HPDE6-E6E7 (cell line): Measurements from ENCODE around the gene PAGE2.
A peak's percentile ranks its signal among the peaks of the same experiment; 100 is the strongest.
"Not testable (repeated sequence)": the region's sequence is repeated elsewhere in the genome, so short reads cannot be mapped to it uniquely, and the experiment has no call there.

Source experiments
- DNase-seq: peaks from one replicate; pipeline ENCODE4 v3.0.0; 2011; ENCODE audit warnings: missing footprints; ENCODE audit errors: extremely low spot score

The PAGE2 gene

GRCh38 chrX:55088795-55089489 is at the start of gene PAGE2:
Gene PAGE2, plus strand, starts transcription at chrX:55089018. Its CDS starts 1,003 bp downstream, at chrX:55090021.
- no peak for DNase-seq

GRCh38 chrX:55039471-55039870 is 49.3 kb upstream of the PAGE2 start:
- no peak for DNase-seq

- DNase-seq = no peak
Observed at GRCh38 chrX:55041514-55041913, 47.3 kb upstream of the PAGE2 start.

- DNase-seq = not testable (repeated sequence)
Observed at GRCh38 chrX:55050599-55050998, 38.2 kb upstream of the PAGE2 start.

GRCh38 chrX:55056820-55057674 is 31.8 kb upstream of the PAGE2 start:
- no peak for DNase-seq

GRCh38 chrX:55057675-55058249 is 31.1 kb upstream of the PAGE2 start:
- no peak for DNase-seq

GRCh38 chrX:55067180-55067579 is 21.6 kb upstream of the PAGE2 start:
- not testable (repeated sequence) for DNase-seq

GRCh38 chrX:55072286-55072685 is 16.5 kb upstream of the PAGE2 start:
- no peak for DNase-seq

- DNase-seq = no peak
Observed at GRCh38 chrX:55074851-55075467, 13.9 kb upstream of the PAGE2 start, which contains the start of gene PAGE2B. Gene PAGE2B, plus strand, starts transcription at chrX:55075030. Its CDS starts 1,012 bp downstream, at chrX:55076042.

- DNase-seq = no peak
Observed at GRCh38 chrX:55098691-55099090, 9.9 kb downstream of the PAGE2 start.

- DNase-seq = no peak
Observed at GRCh38 chrX:55099162-55099561, 10.3 kb downstream of the PAGE2 start.

GRCh38 chrX:55102754-55103153 is 13.9 kb downstream of the PAGE2 start:
- DNase-seq = no peak

GRCh38 chrX:55107262-55107661 is 18.4 kb downstream of the PAGE2 start:
- no peak for DNase-seq

- peak; percentile 12 for DNase-seq
Observed at GRCh38 chrX:55107911-55108310, 19.1 kb downstream of the PAGE2 start.

- no peak for DNase-seq
Observed at GRCh38 chrX:55109306-55109705, 20.5 kb downstream of the PAGE2 start.

- DNase-seq = no peak
Observed at GRCh38 chrX:55111578-55112254, 22.9 kb downstream of the PAGE2 start.

- not testable (repeated sequence) for DNase-seq
Observed at GRCh38 chrX:55116589-55116988, 27.8 kb downstream of the PAGE2 start.

- no peak for DNase-seq
Observed at GRCh38 chrX:55118574-55118973, 29.8 kb downstream of the PAGE2 start.

- no peak for DNase-seq
Observed at GRCh38 chrX:55119271-55119670, 30.5 kb downstream of the PAGE2 start.

- no peak for DNase-seq
Observed at GRCh38 chrX:55119712-55120111, 30.9 kb downstream of the PAGE2 start.

GRCh38 chrX:55120761-55121358 is 32.0 kb downstream of the PAGE2 start:
- DNase-seq = no peak
